ENCODE measurements around the gene ZNRF2.

DNA sequence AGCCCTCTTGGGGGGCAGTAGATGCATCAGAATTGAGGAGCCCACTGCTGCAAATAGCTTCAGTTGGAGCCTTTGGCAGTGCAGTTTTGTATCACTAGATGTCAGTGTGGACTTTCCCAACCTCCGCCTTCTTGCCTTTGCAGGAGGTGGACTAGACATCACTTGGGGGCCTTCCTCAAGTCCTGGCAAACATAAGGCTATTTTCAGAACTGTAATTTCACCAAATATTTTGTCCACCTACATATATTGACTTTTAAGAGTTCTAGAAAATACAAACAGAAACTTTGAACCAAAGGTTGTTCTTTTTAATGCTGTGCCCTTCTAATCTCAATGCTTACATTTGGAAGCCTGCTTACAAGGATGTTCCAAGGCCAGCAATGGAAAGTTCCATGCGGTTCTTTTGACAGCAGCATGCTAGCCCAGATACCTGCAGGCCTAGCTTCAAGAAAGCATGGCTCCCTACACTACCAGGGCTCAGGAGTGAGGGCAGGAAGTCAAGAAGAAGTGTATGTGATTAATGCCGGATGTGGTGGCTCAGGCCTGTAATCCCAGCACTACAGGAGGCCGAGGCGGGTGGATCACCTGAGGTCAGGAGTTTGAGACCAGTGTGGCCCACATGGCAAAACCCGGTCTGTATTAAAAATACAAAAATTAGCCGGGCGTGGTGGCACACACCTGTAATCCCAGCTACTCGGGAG, 8.0 kb upstream of the ZNRF2 start:
- TF ChIP-seq, protein P1, sequence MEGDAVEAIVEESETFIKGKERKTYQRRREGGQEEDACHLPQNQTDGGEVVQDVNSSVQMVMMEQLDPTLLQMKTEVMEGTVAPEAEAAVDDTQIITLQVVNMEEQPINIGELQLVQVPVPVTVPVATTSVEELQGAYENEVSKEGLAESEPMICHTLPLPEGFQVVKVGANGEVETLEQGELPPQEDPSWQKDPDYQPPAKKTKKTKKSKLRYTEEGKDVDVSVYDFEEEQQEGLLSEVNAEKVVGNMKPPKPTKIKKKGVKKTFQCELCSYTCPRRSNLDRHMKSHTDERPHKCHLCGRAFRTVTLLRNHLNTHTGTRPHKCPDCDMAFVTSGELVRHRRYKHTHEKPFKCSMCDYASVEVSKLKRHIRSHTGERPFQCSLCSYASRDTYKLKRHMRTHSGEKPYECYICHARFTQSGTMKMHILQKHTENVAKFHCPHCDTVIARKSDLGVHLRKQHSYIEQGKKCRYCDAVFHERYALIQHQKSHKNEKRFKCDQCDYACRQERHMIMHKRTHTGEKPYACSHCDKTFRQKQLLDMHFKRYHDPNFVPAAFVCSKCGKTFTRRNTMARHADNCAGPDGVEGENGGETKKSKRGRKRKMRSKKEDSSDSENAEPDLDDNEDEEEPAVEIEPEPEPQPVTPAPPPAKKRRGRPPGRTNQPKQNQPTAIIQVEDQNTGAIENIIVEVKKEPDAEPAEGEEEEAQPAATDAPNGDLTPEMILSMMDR (IDR thresholded peaks at IDR 0.05): peak in 5 of 6 experiments; percentile 24 to 70 (median 66)
- TF ChIP-seq POLR2A (IDR thresholded peaks at IDR 0.05): no peak
